Stimulated activated naive CD8-positive, alpha-beta T cell treated with anti-CD3 and anti-CD28 coated beads, Interleukin-15, amount 100 ng/mL, for 72 hours (primary cell): ENCODE results near the gene GRIK4.

Source experiments
- ATAC-seq: fragments of 150-1000 bp; cut with Tn5 transposase; 2 replicates; pipeline ENCODE4 v1.10.0; 2021; ENCODE audit warnings: mild to moderate bottlenecking, moderate library complexity
- DNase-seq, 2 donors: peaks; one replicate each; pipeline ENCODE4 v3.0.0; 2021 to 2022
- H3K27ac Mint-ChIP-seq, 2 donors: one replicate each; pipeline ENCODE4 v1.8.0; 2022; ENCODE audit warnings: mild to moderate bottlenecking in 2 of 2, mixed read lengths in 2 of 2, moderate library complexity in 2 of 2
- H3K27me3 Mint-ChIP-seq: one replicate; pipeline ENCODE4 v1.8.0; 2022; ENCODE audit warnings: mixed read lengths
- H3K4me1 Mint-ChIP-seq: one replicate; pipeline ENCODE4 v1.8.0; 2022; ENCODE audit warnings: mild to moderate bottlenecking, mixed read lengths
- H3K4me3 Mint-ChIP-seq, 2 donors: one replicate each; pipeline ENCODE4 v1.8.0; 2022; ENCODE audit warnings: mild to moderate bottlenecking in 2 of 2, mixed read lengths in 2 of 2, moderate library complexity in 1 of 2
- H3K9me3 Mint-ChIP-seq, 2 donors: one replicate each; pipeline ENCODE4 v1.8.0; 2022; ENCODE audit warnings: mixed read lengths in 2 of 2

GRIK4 gene

DNA sequence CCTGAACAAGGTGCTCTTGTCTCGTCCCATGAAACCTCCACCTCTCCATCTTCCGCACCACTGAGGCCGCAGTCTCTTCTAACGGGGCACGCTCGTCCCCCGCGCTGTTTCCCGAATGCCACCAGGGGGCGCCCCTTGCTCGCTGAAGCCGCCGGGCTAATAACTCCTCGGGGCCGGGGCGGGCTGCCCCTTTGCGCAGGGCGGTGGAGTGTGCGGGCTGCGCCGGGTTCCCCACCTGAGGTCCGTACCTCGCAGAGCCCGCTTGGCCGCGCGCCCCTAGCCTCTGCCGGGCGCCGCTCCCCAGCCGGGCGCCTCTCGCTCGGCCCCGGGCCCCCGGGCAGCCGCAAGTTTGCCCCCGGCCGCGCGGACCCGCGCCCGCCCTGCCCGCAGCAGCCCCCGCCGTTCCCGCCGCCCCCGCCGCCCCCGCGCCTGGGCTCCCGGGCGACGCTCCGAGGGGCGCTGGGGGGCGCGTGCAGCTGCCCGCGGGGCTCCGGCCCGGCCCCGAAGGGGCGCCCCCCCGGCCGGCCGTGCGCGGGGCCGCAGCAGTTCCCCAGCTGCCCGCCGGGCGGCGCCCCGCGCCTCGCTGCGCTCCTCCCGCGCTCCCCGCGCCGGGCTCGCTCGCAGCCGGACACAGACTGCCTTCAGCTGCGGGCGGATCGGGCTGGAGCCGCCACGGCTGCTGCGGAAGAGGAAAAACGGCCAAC is at the start of gene GRIK4:
Gene GRIK4, plus strand, starts transcription at position 633 of the 704 bp plus-strand sequence. CDS start 148,571 bp downstream, outside the sequence.
- H3K27me3 Mint-ChIP-seq, result peaks cover 91% of the 10 kb centered on the region
- no peak within 1 kb of the TSS for H3K27ac Mint-ChIP-seq
- DNase-seq, result peak; percentile 80 to 83
- H3K4me3 Mint-ChIP-seq, result peak within 1 kb of the TSS; percentile 30 to 44
- peak; percentile 87 for ATAC-seq
- H3K4me1 Mint-ChIP-seq, result peaks cover 8% of the 10 kb centered on the region
- no peaks in the 10 kb centered on the region for H3K9me3 Mint-ChIP-seq

DNA sequence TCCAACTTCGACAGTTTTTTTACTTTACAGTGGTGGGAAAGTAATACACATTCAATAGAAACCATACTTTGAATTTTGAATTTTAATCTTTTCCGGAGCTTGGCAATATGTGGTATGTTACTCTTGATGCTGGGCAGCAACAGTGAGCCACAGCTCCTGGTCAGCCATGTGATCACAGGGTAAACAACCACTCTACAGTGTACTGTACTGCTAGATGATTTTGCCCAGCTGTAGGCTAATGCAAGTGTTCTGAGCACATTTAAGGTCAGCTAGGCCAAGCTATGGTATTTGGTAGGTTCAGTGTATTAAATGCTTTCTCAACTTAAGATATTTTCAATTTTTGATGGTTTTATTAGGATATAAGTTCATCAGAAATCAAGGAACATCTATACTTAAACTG is 48.7 kb upstream of the GRIK4 start:
- DNase-seq (no peak), ATAC-seq (no peak)
- Mint-ChIP-seq H3K4me3 (no peak overlapping the region), H3K9me3 (no peaks in the 10 kb centered on the region), H3K27me3 (no peaks in the 10 kb centered on the region), H3K4me1 (no peaks in the 10 kb centered on the region), H3K27ac (no peak overlapping the region)

DNA sequence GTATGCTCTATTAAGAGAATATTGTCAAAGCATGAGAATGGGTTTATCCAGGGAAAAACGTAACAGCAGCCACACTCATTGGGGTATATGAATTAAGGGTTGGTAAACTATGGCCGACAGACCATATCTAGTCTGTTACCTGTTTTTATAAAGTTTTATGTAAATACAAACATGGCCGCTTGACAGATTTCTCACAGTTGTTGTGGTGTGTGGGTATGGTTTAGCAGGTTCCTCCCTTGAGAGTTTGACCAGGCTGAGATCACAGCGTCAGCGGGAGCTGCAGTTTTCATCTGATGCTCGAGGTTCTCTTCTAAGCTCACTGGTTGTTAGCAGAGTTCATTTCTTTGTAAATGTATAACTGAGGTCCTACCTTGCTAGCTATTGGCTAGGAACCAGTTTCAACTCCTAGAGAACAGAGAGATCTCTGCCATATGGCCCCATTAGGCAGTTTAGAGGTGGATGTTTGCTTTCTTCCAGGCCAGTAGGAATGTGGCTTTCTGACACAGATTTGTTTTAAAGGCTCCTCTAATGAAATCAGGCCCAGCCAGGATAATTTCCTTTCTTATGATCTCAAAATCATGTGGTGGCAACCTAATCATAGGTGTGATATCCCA is 45.5 kb upstream of the GRIK4 start:
- DNase-seq (no peak), ATAC-seq (no peak)
- H3K9me3 Mint-ChIP-seq, result no peaks in the 10 kb centered on the region
- no peaks in the 10 kb centered on the region for H3K27me3 Mint-ChIP-seq
- no peak overlapping the region for H3K4me3 Mint-ChIP-seq
- H3K27ac Mint-ChIP-seq, result no peak overlapping the region
- no peaks in the 10 kb centered on the region for H3K4me1 Mint-ChIP-seq

- H3K9me3 Mint-ChIP-seq, result no peaks in the 10 kb centered on the region
- H3K27me3 Mint-ChIP-seq, result no peaks in the 10 kb centered on the region
- H3K4me1 Mint-ChIP-seq, result no peaks in the 10 kb centered on the region
- ATAC-seq (no peak), DNase-seq (no peak)
- no peak overlapping the region for H3K4me3 Mint-ChIP-seq
- no peak overlapping the region for H3K27ac Mint-ChIP-seq
These were observed 43.9 kb upstream of the GRIK4 start for GRCh38 chr11:120467627-120468026.

- H3K9me3 Mint-ChIP-seq, result no peaks in the 10 kb centered on the region
- no peaks in the 10 kb centered on the region for H3K27me3 Mint-ChIP-seq
- H3K27ac Mint-ChIP-seq, result no peak overlapping the region
- DNase-seq (no peak), ATAC-seq (no peak)
- H3K4me3 Mint-ChIP-seq, result no peak overlapping the region
- H3K4me1 Mint-ChIP-seq, result no peaks in the 10 kb centered on the region
These were observed 40.4 kb upstream of the GRIK4 start for GRCh38 chr11:120471131-120471530.

DNA sequence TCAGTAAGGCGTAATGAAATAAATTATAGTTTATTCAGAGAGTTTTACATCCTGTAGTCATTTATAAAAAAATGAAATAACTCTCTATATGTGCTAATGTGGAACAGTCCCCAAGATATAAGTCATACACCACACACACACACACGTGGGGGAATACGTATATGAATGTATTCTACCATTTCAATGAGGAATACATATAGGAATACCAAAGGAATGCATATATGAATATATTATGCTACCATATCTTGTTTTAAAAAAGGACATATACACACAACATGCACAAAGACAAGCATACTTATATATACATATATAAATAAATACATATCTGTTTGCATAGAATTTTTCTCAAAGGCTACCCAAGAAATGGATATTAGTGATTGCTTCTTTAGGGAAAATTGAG is 39.6 kb upstream of the GRIK4 start:
- Mint-ChIP-seq H3K27me3 (no peaks in the 10 kb centered on the region), H3K4me1 (no peaks in the 10 kb centered on the region), H3K27ac (no peak overlapping the region), H3K4me3 (no peak overlapping the region), H3K9me3 (no peaks in the 10 kb centered on the region)
- DNase-seq (no peak), ATAC-seq (no peak)

- Mint-ChIP-seq H3K27ac (no peak overlapping the region), H3K4me1 (no peaks in the 10 kb centered on the region), H3K4me3 (no peak overlapping the region), H3K9me3 (no peaks in the 10 kb centered on the region), H3K27me3 (no peaks in the 10 kb centered on the region)
- ATAC-seq (no peak), DNase-seq (no peak)
These were observed 38.0 kb upstream of the GRIK4 start for GRCh38 chr11:120473503-120473902.

DNA sequence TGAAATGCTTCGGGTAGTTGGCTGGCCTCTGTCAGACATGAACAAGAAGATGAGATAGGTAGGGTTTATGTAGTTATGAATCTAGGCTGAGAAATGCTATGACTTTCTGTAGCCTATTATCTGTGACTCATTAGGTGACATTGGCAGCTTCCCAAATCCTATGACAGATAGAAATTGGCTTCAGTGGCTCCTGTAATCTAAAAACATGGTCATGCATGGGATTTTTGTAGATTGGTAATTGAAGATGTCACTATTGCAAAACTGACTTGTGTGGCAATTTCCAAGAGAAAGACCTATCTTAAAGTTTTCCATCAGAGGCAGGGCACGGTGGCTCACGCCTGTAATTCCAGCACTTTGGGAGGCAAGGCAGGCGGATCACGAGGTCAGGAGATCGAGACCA is 29.4 kb upstream of the GRIK4 start:
- Mint-ChIP-seq H3K27ac (no peak overlapping the region), H3K27me3 (no peaks in the 10 kb centered on the region), H3K4me1 (no peaks in the 10 kb centered on the region), H3K4me3 (no peak overlapping the region), H3K9me3 (no peaks in the 10 kb centered on the region)
- ATAC-seq (no peak), DNase-seq (no peak)

DNA sequence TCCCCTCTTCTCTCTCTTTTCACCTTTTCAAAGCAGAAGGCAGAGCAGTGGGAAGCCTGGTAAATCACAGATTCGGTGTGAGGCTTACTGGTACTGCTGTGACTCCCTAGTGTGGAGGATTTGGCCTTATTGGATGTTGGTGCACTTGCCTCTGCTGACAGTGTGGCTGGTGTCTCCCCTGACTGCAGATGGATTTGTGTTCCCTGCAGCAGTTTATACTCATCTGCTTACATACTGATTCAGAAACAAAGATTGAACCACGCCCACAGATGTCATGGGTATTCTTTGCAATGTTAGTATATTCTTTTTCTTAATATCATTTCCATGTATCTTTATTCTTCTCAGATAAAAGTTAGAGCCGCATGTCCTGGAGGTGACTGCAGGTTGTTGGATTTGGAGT is 26.8 kb upstream of the GRIK4 start:
- DNase-seq (no peak), ATAC-seq (no peak)
- no peaks in the 10 kb centered on the region for H3K4me1 Mint-ChIP-seq
- no peaks in the 10 kb centered on the region for H3K27me3 Mint-ChIP-seq
- no peak overlapping the region for H3K27ac Mint-ChIP-seq
- no peaks in the 10 kb centered on the region for H3K9me3 Mint-ChIP-seq
- no peak overlapping the region for H3K4me3 Mint-ChIP-seq

DNA sequence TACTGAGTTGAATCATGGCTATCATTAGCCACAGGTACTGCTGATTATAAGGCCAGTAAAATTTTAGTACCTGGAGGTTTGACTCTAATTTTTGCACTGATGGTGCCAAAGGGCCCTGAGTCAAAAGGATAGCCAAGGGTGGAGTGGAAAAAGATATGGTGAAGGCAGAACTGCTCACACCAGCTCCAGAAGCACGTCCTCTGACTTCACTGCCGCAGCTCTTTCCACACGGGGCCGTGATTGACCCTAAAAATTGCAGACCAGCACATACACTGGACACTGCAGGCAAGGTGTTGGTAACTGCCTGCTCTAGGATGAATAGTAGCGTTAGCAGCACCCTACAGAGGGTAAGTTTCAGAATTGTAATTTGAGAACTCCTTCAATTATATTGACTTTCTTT is 25.4 kb upstream of the GRIK4 start:
- no peaks in the 10 kb centered on the region for H3K4me1 Mint-ChIP-seq
- DNase-seq, result no peak
- ATAC-seq, result no peak
- H3K4me3 Mint-ChIP-seq, result no peak overlapping the region
- H3K27ac Mint-ChIP-seq, result no peak overlapping the region
- no peaks in the 10 kb centered on the region for H3K9me3 Mint-ChIP-seq
- no peaks in the 10 kb centered on the region for H3K27me3 Mint-ChIP-seq

DNA sequence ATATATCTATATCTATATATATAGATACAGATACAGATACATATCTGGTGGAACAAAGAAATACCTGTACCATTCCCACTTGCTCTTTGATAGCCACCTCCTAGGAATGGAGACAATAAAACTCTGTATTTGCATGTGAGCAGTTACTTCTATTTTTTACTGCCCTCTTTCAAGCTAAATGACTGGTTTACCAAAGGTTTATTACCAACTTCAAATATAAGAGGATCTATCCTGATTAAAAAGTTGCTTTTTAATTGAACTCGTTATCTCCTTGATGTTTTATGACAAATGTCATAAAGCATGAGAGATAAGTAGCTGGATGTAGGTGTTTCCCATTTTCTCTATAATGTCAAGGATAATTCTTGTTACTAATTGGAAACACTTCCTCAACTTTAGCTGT is 21.7 kb upstream of the GRIK4 start:
- Mint-ChIP-seq H3K27ac (no peak overlapping the region), H3K4me1 (no peaks in the 10 kb centered on the region), H3K27me3 (peaks cover 2% of the 10 kb centered on the region), H3K4me3 (no peak overlapping the region), H3K9me3 (no peaks in the 10 kb centered on the region)
- ATAC-seq (no peak), DNase-seq (no peak)

DNA sequence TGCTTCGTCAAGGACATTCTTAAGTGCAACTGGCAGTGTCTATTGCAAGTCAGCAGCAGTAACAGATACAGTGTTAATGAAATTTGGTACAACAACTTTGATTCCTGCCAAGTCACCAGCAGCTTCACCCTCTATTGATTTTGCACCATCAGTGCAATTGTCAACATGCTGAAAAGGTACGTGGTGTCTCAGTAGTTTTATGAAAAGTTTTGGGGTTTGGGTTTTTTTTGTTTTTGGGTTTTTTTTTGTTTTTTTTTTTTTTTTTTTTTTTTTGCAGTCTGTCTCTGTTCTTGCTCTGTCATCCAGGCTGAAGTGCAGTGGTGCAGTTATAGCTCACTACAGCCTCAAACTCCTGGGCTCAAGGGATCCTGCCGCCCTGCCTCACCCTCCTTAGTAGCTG is 19.1 kb upstream of the GRIK4 start:
- H3K9me3 Mint-ChIP-seq, result no peaks in the 10 kb centered on the region
- H3K27me3 Mint-ChIP-seq, result peaks cover 8% of the 10 kb centered on the region
- no peak overlapping the region for H3K27ac Mint-ChIP-seq
- ATAC-seq, result no peak
- no peak for DNase-seq
- no peaks in the 10 kb centered on the region for H3K4me1 Mint-ChIP-seq
- H3K4me3 Mint-ChIP-seq, result no peak overlapping the region

DNA sequence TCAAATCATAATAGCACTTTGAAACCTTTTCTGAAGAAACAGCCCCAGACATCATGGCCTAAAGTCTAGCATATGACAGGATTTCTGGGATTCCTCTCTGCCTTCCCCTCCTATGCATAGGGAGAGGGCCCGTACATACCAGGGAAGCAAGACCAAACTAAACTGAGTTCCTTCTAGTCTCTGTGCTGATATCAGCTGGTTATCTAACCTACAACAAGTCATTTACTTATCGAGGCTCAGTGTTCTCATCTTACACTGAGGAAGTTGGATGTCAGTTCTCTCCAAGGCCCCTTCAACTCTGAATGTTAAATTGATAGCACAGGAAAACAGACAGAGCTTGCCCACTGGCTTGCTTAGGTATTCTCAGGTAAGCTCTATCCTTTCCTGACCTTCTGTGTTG is 17.0 kb upstream of the GRIK4 start:
- Mint-ChIP-seq H3K9me3 (no peaks in the 10 kb centered on the region), H3K4me3 (no peak overlapping the region), H3K4me1 (no peaks in the 10 kb centered on the region), H3K27me3 (peaks cover 8% of the 10 kb centered on the region), H3K27ac (no peak overlapping the region)
- no peak for DNase-seq
- ATAC-seq, result no peak

DNA sequence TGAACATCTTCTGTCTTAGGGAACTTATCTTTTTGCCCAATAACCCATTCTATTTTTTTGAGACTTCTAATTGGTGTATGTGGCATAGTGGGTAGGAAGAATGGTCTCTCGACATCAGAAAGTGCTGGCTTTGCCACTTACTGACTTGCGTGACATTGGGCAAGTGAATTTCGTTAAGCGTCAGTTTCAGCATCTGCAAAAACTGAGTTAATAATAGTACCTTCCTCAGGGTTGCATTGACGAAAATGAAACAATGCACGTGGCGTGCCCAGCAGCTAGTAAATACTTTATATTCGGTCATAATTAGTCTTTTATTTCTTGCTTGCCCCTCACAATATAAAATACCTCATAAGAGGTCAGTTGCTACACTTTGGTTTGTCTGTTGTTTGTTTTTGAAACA is 12.5 kb upstream of the GRIK4 start:
- H3K27me3 Mint-ChIP-seq, result peaks cover 43% of the 10 kb centered on the region
- no peak for ATAC-seq
- no peak overlapping the region for H3K4me3 Mint-ChIP-seq
- no peaks in the 10 kb centered on the region for H3K4me1 Mint-ChIP-seq
- no peaks in the 10 kb centered on the region for H3K9me3 Mint-ChIP-seq
- DNase-seq, result no peak
- no peak overlapping the region for H3K27ac Mint-ChIP-seq

GRCh38 chr11:120499859-120500258 is 11.7 kb upstream of the GRIK4 start:
- no peak for ATAC-seq
- no peaks in the 10 kb centered on the region for H3K9me3 Mint-ChIP-seq
- peaks cover 48% of the 10 kb centered on the region for H3K27me3 Mint-ChIP-seq
- H3K4me3 Mint-ChIP-seq, result no peak overlapping the region
- H3K4me1 Mint-ChIP-seq, result no peaks in the 10 kb centered on the region
- no peak for DNase-seq
- H3K27ac Mint-ChIP-seq, result no peak overlapping the region

DNA sequence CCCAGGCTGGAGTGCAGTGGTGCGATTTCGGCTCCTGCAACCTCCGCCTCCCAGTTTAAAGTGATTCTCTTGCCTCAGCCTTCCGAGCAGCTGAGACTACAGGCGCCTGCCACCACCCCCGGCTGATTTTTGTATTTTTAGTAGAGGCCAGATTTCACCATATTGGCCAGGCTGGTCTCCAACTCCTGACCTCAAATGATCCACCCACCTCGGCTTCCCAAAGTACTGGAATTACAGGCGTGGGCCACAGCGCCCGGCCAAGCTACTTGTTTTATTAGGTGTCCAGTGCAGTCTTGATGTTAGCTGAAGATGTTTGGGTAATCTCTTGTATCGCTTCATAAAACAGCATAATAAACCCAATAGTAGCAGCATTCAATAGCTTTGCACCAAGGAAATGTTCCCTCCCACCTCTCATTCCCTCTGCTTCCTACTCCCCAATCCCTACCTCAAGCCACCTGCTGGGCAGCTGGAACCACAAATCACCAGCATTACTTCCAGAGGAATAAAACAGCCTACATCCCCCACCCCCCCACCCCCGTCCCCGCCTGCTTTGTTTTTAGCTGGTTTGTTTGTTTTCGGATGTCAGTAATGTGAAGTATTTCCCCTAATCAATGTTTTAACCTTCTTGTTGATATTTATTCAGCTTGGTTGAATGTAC is 11.0 kb upstream of the GRIK4 start:
- Mint-ChIP-seq H3K27ac (peak overlapping the region in 1 of 2 donors; percentile 38), H3K4me3 (no peak overlapping the region), H3K4me1 (no peaks in the 10 kb centered on the region), H3K27me3 (peaks cover 48% of the 10 kb centered on the region), H3K9me3 (no peaks in the 10 kb centered on the region)
- no peak for ATAC-seq
- no peak for DNase-seq
